GM12865 (cell line): ENCODE measurements around the gene NOTO.

Source experiments
- DNase-seq: peaks from one replicate; pipeline ENCODE4 v3.0.0; 2010; ENCODE audit warnings: low read depth
- H3K4me3 ChIP-seq: 2 replicates; pipeline ENCODE4 v1.5.1; 2011; ENCODE audit warnings: mild to moderate bottlenecking, low read depth, low read length, control low read depth
- CTCF ChIP-seq: IDR thresholded peaks from 2 replicates; pipeline ENCODE4 v1.5.1; 2011; ENCODE audit warnings: low read length, control low read depth, low read depth, inconsistent platforms; ENCODE audit not compliant: insufficient read depth; ENCODE audit errors: missing control alignments

NOTO gene

GRCh38 chr2:73214120-73215035 is 12.0 kb downstream of the NOTO start, which contains the start of gene SMYD5:
Gene SMYD5, plus strand, starts transcription at chr2:73214245. Its CDS starts 22 bp downstream, at chr2:73214267.
- no peak for TF ChIP-seq CTCF
- H3K4me3 ChIP-seq, result peak within 1 kb of the TSS; percentile 88
- peak; percentile 92 for DNase-seq

- H3K4me3 ChIP-seq, result peak overlapping the region; percentile 88
- TF ChIP-seq CTCF, result no peak
- DNase-seq, result no peak
Measured at GRCh38 chr2:73215254-73215653, 12.9 kb downstream of the NOTO start.

- no peak overlapping the region for H3K4me3 ChIP-seq
- no peak for TF ChIP-seq CTCF
- no peak for DNase-seq
Measured at GRCh38 chr2:73217160-73217559, 14.8 kb downstream of the NOTO start.

- no peak for DNase-seq
- no peak overlapping the region for H3K4me3 ChIP-seq
- TF ChIP-seq CTCF, result no peak
Measured at GRCh38 chr2:73217826-73218225, 15.5 kb downstream of the NOTO start.

GRCh38 chr2:73218298-73218697 is 15.9 kb downstream of the NOTO start:
- TF ChIP-seq CTCF, result no peak
- no peak for DNase-seq
- H3K4me3 ChIP-seq, result no peak overlapping the region

- DNase-seq, result no peak
- no peak for TF ChIP-seq CTCF
- no peak overlapping the region for H3K4me3 ChIP-seq
Measured at GRCh38 chr2:73223821-73224220, 21.4 kb downstream of the NOTO start.
